Measurements from ENCODE around the gene KLK1. TPM values are rescaled to one million over a fixed set of nuclear protein-coding genes. Genes with fewer than 3 reads are reported as not detected.

The KLK1 gene
- total and polyA plus RNA-seq, 5 donors from 2014 or later: 0.47 to 0.48 TPM; not detected in 3

DNA sequence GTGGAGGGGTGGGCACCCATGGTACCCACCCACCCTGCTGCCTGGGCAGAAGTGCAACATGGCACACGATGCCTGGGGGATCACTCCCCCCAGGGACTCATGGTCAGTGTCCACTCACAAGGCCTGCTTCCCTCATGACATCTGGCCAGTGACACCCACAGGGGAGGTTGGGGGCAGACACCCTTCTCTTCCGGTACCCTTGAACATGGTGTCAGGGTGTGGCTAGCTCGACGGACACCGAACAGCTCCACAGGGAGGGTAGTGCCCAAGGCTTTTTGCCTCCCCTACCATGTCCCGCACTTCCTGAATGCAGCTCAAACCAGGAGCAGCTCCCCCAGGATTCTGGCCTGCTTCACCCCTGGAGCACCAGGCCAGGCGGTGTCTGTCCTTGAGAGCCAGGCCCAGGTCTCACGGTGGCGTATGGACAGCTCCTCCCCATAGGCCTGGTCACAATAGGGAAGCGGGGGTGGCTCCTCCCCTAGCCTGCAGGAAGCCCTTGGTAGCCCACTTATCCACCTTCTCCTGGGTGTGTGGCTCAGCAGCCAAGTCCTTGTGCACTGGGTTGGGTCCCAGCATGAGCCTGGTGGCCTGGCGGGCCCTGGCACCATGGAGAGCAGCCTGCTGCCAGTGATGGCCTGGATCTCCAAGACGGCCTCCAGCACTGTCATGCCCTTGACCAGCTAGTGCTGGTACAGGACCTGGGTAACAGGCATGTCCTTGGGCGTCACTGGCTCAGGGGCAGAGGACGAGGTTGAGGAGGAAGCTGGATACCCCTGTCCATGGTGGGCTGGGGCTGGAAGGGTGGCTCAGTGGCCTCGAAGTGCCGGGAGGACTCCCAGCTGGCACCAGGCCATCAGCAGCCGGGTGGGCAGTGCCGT lies 25.6 kb downstream of the KLK1 start:
- peaks cover 27% of the 10 kb centered on the region for H3K36me3 ChIP-seq (ENCODE audit: control insufficient read depth, insufficient read depth, low read length)
- no peak overlapping the region for H3K27ac ChIP-seq (ENCODE audit: insufficient read depth, low read length, poor library complexity, severe bottlenecking)
- H3K9me3 Mint-ChIP-seq: peaks cover 0 to 2% (median 0%) of the 10 kb centered on the region in 7 donors
- no peaks in the 10 kb centered on the region for H3K27me3 ChIP-seq (ENCODE audit: control insufficient read depth, insufficient read depth, low read length)
- no peaks in the 10 kb centered on the region for H3K9me3 ChIP-seq (ENCODE audit: control insufficient read depth in 2 of 2, low read length in 2 of 2)
- peaks cover 0 to 31% (median 8%) of the 10 kb centered on the region in 4 donors for H3K4me1 Mint-ChIP-seq
- H3K27me3 Mint-ChIP-seq: no peaks in the 10 kb centered on the region
- no peak for DNase-seq
- H3K36me3 Mint-ChIP-seq: peaks cover 10% of the 10 kb centered on the region
- peaks cover 8% of the 10 kb centered on the region for H3K4me1 ChIP-seq (ENCODE audit: control insufficient read depth, insufficient read depth, low read length, poor library complexity, severe bottlenecking)
- ATAC-seq (ENCODE audit: low read depth in 2 of 2): no peak
- H3K4me3 Mint-ChIP-seq: no peak overlapping the region
- H3K27ac Mint-ChIP-seq: no peak overlapping the region
- H3K4me3 ChIP-seq (ENCODE audit: low read depth, low read length): no peak overlapping the region

DNA sequence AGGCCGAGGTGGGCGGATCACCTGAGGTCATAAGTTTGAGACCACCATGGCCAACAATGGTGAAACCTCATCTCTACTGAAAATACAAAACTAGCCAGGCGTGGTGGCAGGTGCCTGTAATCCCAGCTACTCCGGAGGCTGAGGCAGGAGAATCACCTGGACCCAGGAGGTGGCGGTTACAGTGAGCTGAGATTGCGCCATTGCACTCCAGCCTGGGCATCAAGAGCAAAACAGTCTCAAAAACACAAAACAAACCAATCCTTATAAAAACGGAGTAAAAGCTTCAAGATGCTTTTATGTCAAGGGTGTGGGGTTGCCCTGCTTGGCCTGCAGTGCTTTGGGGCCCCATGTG lies 26.2 kb downstream of the KLK1 start:
- Mint-ChIP-seq H3K27me3 (no peaks in the 10 kb centered on the region), H3K4me3 (no peak overlapping the region), H3K4me1 (peaks cover 0 to 25% (median 4%) of the 10 kb centered on the region in 4 donors), H3K36me3 (peaks cover 10% of the 10 kb centered on the region), H3K27ac (no peak overlapping the region), H3K9me3 (peaks cover 0 to 2% (median 0%) of the 10 kb centered on the region in 7 donors)
- H3K4me3 ChIP-seq (ENCODE audit: low read depth, low read length): no peak overlapping the region
- no peaks in the 10 kb centered on the region for H3K9me3 ChIP-seq (ENCODE audit: control insufficient read depth in 2 of 2, low read length in 2 of 2)
- peaks cover 27% of the 10 kb centered on the region for H3K36me3 ChIP-seq (ENCODE audit: control insufficient read depth, insufficient read depth, low read length)
- H3K27ac ChIP-seq (ENCODE audit: insufficient read depth, low read length, poor library complexity, severe bottlenecking): no peak overlapping the region
- DNase-seq (no peak), ATAC-seq (ENCODE audit: low read depth in 2 of 2) (no peak)
- peaks cover 4% of the 10 kb centered on the region for H3K4me1 ChIP-seq (ENCODE audit: control insufficient read depth, insufficient read depth, low read length, poor library complexity, severe bottlenecking)
- H3K27me3 ChIP-seq (ENCODE audit: control insufficient read depth, insufficient read depth, low read length): no peaks in the 10 kb centered on the region

DNA sequence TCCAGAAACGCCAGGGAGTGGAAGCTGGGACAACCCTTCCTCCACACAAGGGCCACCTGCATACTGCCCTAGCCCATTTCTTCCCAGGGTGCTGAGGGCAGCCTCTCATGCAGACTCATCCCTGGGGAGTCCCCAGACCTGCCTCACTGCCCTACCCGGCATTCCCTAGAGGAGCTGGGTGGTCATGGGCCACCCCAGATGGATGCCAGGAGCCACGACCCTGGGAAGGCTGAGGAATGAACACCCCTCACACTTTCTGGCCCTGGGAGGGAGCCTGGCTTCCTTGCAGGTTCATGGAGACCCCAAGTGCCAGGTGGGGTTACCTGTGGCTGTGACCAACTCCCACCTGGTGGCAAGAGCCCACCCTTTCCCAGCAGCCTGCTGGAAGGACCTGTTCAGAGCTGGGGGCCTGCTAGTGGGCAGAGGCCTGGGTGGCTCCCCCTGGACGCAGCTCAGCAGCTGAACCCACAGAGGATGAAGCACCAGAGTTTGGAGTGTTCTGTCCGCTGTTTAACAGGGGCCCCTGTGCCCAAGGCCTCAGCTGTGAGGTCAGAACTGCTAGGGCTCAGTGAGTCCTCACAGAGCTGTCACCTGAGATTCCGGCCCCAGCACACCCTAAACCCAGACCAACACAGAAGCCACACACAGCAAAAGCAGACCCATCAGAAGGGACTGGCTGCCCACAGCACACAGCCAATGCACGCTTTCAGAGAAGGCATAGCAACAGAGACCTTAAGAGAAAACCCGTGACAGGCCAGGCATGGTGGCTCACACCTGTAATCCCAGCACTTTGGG lies 26.8 kb downstream of the KLK1 start:
- Histone ChIP-seq H3K36me3 (ENCODE audit: control insufficient read depth, insufficient read depth, low read length) (peaks cover 27% of the 10 kb centered on the region), H3K9me3 (ENCODE audit: control insufficient read depth in 2 of 2, low read length in 2 of 2) (no peaks in the 10 kb centered on the region), H3K4me1 (ENCODE audit: control insufficient read depth, insufficient read depth, low read length, poor library complexity, severe bottlenecking) (peaks cover 4% of the 10 kb centered on the region), H3K4me3 (ENCODE audit: low read depth, low read length) (no peak overlapping the region), H3K27me3 (ENCODE audit: control insufficient read depth, insufficient read depth, low read length) (no peaks in the 10 kb centered on the region), H3K27ac (ENCODE audit: insufficient read depth, low read length, poor library complexity, severe bottlenecking) (no peak overlapping the region)
- Mint-ChIP-seq H3K27me3 (no peaks in the 10 kb centered on the region), H3K9me3 (peaks cover 0 to 2% (median 0%) of the 10 kb centered on the region in 7 donors), H3K27ac (no peak overlapping the region), H3K36me3 (peaks cover 10% of the 10 kb centered on the region), H3K4me1 (peaks cover 0 to 21% (median 4%) of the 10 kb centered on the region in 4 donors), H3K4me3 (peak overlapping the region in 1 of 4 donors; percentile 27)
- ATAC-seq (ENCODE audit: low read depth in 2 of 2) (no peak), DNase-seq (no peak)

DNA sequence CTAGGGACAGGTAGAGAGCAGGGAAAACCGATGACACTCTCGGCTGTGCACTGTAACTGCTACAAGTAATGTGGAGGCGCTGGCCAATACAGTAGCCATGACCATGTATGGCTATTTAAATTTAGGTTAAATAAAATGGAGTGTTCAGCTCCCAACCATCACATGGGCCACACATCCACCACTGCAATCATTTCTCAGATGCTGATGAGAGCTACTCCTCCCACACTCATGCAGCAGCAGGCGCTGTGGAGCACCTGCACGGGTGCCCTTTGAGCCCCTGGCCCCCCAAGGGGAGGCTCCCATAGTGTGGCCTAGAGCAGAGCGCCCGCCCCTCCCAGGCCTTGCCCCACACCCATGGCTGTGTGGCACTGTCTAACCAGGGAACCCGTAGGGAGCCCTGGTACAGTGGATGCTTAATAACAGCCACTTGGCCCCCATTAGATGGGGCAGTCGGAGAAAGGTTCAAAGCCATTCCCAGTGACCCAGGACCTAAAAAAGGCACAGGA lies 27.4 kb downstream of the KLK1 start:
- Histone ChIP-seq H3K27ac (ENCODE audit: insufficient read depth, low read length, poor library complexity, severe bottlenecking) (no peak overlapping the region), H3K27me3 (ENCODE audit: control insufficient read depth, insufficient read depth, low read length) (no peaks in the 10 kb centered on the region), H3K4me3 (ENCODE audit: low read depth, low read length) (no peak overlapping the region), H3K4me1 (ENCODE audit: control insufficient read depth, insufficient read depth, low read length, poor library complexity, severe bottlenecking) (peaks cover 4% of the 10 kb centered on the region), H3K36me3 (ENCODE audit: control insufficient read depth, insufficient read depth, low read length) (peaks cover 27% of the 10 kb centered on the region), H3K9me3 (ENCODE audit: control insufficient read depth in 2 of 2, low read length in 2 of 2) (no peaks in the 10 kb centered on the region)
- ATAC-seq (ENCODE audit: low read depth in 2 of 2) (no peak), DNase-seq (no peak)
- H3K9me3 Mint-ChIP-seq: peaks cover 0 to 2% (median 0%) of the 10 kb centered on the region in 7 donors
- H3K36me3 Mint-ChIP-seq: peaks cover 9% of the 10 kb centered on the region
- no peak overlapping the region for H3K4me3 Mint-ChIP-seq
- no peaks in the 10 kb centered on the region for H3K27me3 Mint-ChIP-seq
- no peak overlapping the region for H3K27ac Mint-ChIP-seq
- peaks cover 0 to 19% (median 4%) of the 10 kb centered on the region in 4 donors for H3K4me1 Mint-ChIP-seq

DNA sequence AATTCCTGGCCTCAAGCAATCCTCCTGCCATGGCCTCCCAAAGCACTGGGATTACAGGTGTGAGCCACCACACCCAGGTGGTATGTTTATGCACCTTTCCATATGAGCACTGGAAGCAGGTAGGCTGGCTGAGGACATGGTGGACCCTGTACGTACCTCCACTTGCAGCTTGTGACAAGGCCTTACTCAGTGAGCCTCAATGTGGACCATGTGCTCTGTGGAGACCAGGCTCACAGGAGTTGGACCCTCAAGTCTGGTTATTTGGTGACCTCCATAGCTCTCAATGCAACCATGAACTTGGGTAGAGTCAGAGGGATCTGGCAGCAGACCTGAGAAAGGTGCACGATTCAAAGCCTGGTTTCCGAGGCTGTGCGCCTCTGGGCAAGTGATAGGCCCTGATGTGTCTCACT lies 27.9 kb downstream of the KLK1 start:
- no peak for DNase-seq
- H3K27ac Mint-ChIP-seq: no peak overlapping the region

DNA sequence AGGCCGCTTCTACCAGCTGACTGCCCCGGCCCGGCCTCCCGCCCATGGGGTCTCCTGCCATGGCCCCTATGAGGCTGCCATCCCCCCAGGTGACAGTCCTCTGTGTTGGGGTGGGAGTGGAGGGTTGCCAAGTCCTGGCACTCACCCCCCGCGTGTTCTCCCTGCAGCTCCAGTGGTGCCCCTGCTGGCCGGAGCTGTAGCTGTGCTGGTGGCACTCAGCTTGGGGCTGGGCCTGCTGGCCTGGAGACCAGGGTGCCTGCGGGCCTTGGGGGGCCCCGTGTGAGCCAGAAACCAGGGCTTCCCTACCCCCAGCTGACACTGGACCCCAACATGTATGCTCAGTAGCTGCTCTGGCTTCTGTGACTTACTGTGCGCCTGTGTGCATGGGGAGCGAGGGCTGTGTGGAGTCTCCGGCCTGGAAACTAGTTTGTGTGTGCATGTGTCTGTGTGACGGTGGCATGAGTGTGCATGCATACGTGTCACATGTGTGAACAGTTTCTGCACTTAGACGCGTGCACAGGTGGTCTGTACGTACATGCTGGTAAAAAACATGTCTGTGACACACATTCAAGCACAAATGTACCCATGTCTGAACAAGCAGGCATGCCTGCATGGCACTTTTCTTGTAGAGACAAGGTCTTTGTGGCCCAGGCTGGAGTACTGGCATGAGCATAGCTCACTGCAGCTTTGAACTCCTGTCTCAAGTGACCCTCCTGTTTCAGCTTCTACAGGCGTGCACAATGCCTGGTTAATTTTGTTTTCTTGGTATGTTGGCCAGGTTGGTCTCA lies 28.5 kb downstream of the KLK1 start:
- no peak overlapping the region for H3K4me3 ChIP-seq (ENCODE audit: low read depth, low read length)
- no peak overlapping the region for H3K4me3 Mint-ChIP-seq
- no peaks in the 10 kb centered on the region for H3K9me3 ChIP-seq (ENCODE audit: control insufficient read depth in 2 of 2, low read length in 2 of 2)
- H3K9me3 Mint-ChIP-seq: no peaks in the 10 kb centered on the region
- H3K27ac Mint-ChIP-seq: no peak overlapping the region
- peaks cover 0 to 14% (median 3%) of the 10 kb centered on the region in 4 donors for H3K4me1 Mint-ChIP-seq
- peaks cover 4% of the 10 kb centered on the region for H3K4me1 ChIP-seq (ENCODE audit: control insufficient read depth, insufficient read depth, low read length, poor library complexity, severe bottlenecking)
- peaks cover 27% of the 10 kb centered on the region for H3K36me3 ChIP-seq (ENCODE audit: control insufficient read depth, insufficient read depth, low read length)
- H3K27me3 ChIP-seq (ENCODE audit: control insufficient read depth, insufficient read depth, low read length): no peaks in the 10 kb centered on the region
- peaks cover 1% of the 10 kb centered on the region for H3K36me3 Mint-ChIP-seq
- H3K27ac ChIP-seq (ENCODE audit: insufficient read depth, low read length, poor library complexity, severe bottlenecking): no peak overlapping the region
- H3K27me3 Mint-ChIP-seq: no peaks in the 10 kb centered on the region
- no peak for DNase-seq
- ATAC-seq (ENCODE audit: low read depth in 2 of 2): no peak

More for the DNA sequence above, 27.9 kb downstream of the KLK1 start:
- H3K9me3 ChIP-seq (ENCODE audit: control insufficient read depth in 2 of 2, low read length in 2 of 2): no peaks in the 10 kb centered on the region
- peaks cover 4% of the 10 kb centered on the region for H3K36me3 Mint-ChIP-seq
- no peaks in the 10 kb centered on the region for H3K9me3 Mint-ChIP-seq
- no peaks in the 10 kb centered on the region for H3K27me3 ChIP-seq (ENCODE audit: control insufficient read depth, insufficient read depth, low read length)
- peaks cover 4% of the 10 kb centered on the region for H3K4me1 ChIP-seq (ENCODE audit: control insufficient read depth, insufficient read depth, low read length, poor library complexity, severe bottlenecking)
- H3K27ac ChIP-seq (ENCODE audit: insufficient read depth, low read length, poor library complexity, severe bottlenecking): no peak overlapping the region
- H3K4me3 ChIP-seq (ENCODE audit: low read depth, low read length): no peak overlapping the region
- no peak for ATAC-seq (ENCODE audit: low read depth in 2 of 2)
- H3K36me3 ChIP-seq (ENCODE audit: control insufficient read depth, insufficient read depth, low read length): peaks cover 27% of the 10 kb centered on the region
- peaks cover 0 to 17% (median 4%) of the 10 kb centered on the region in 4 donors for H3K4me1 Mint-ChIP-seq
- H3K4me3 Mint-ChIP-seq: no peak overlapping the region
- no peaks in the 10 kb centered on the region for H3K27me3 Mint-ChIP-seq
